ENCODE results near the gene LAMTOR2.

DNA sequence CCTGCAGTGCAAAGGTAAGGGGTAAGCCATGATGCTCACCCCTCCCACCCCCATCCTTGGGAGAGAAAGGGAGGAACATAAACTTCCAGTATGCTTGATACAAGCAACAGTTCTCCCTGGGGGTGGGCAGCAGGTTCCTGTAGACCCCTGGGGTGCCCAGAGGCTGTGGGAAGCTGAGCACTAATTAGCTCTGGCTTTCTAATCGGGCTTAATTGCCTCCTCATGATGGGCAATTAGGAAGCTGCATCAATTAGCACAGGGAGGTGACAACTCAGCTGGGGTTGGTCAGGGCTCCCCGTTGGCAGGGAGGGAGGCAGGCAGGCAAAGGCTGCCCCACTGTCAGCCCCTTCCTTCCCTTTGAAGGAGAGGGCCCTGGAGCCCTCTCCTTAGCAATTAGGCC lies 44.2 kb downstream of the LAMTOR2 start:
- TF ChIP-seq, protein P1, sequence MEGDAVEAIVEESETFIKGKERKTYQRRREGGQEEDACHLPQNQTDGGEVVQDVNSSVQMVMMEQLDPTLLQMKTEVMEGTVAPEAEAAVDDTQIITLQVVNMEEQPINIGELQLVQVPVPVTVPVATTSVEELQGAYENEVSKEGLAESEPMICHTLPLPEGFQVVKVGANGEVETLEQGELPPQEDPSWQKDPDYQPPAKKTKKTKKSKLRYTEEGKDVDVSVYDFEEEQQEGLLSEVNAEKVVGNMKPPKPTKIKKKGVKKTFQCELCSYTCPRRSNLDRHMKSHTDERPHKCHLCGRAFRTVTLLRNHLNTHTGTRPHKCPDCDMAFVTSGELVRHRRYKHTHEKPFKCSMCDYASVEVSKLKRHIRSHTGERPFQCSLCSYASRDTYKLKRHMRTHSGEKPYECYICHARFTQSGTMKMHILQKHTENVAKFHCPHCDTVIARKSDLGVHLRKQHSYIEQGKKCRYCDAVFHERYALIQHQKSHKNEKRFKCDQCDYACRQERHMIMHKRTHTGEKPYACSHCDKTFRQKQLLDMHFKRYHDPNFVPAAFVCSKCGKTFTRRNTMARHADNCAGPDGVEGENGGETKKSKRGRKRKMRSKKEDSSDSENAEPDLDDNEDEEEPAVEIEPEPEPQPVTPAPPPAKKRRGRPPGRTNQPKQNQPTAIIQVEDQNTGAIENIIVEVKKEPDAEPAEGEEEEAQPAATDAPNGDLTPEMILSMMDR (conservative IDR thresholded peaks at IDR 0.05; ENCODE audit: low read length), result no peak
- no peak for TF ChIP-seq EZH2phosphoT487 (IDR thresholded peaks at IDR 0.05; ENCODE audit: borderline replicate concordance)

Data from Loucy (cell line).